Kidney epithelial cell (primary cell): Measurements from ENCODE around the gene TACR1. TPM values are rescaled to one million over a fixed set of nuclear protein-coding genes. Genes with fewer than 3 reads are reported as not detected.

Experiments used
- DNase-seq: peaks from one replicate; pipeline ENCODE4 v3.0.0-alpha.2; 2010; ENCODE audit warnings: low read depth
- H3K27me3 ChIP-seq: 2 replicates; pipeline ENCODE4 v1.6.0; 2011; ENCODE audit warnings: low read length; ENCODE audit not compliant: control insufficient read depth, insufficient read depth
- H3K36me3 ChIP-seq: 2 replicates; pipeline ENCODE4 v1.5.1; 2011; ENCODE audit warnings: low read length; ENCODE audit not compliant: control insufficient read depth, insufficient read depth
- H3K4me3 ChIP-seq: 2 replicates; pipeline ENCODE4 v1.5.1; 2011; ENCODE audit warnings: low read depth, mild to moderate bottlenecking, control low read depth, low read length
- CTCF ChIP-seq: IDR thresholded peaks from 2 replicates; pipeline ENCODE4 v1.5.1; 2011; ENCODE audit warnings: mild to moderate bottlenecking, moderate library complexity, low read length, control low read depth, inconsistent platforms; ENCODE audit not compliant: insufficient read depth, poor library complexity, severe bottlenecking
- total RNA-seq: library from RNA; depleted of rRNA; stranded (reverse); fragments of >200 nt; gene quantifications from 2 replicates; pipeline ENCODE4 v1.2.3, GENCODE V29; 2015

TACR1 gene
- total RNA-seq, 1 donor from 2014 or later = not detected

GRCh38 chr2:75030218-75031009 is 168.9 kb downstream of the TACR1 start:
- Histone ChIP-seq H3K4me3 (no peak overlapping the region), H3K36me3 (no peaks in the 10 kb centered on the region), H3K27me3 (no peaks in the 10 kb centered on the region)
- TF ChIP-seq CTCF = no peak
- DNase-seq = no peak

- Histone ChIP-seq H3K27me3 (no peaks in the 10 kb centered on the region), H3K4me3 (no peak overlapping the region), H3K36me3 (no peaks in the 10 kb centered on the region)
- no peak for DNase-seq
- no peak for TF ChIP-seq CTCF
Measured at GRCh38 chr2:75027886-75028285, 171.4 kb downstream of the TACR1 start.

- Histone ChIP-seq H3K4me3 (no peak overlapping the region), H3K36me3 (no peaks in the 10 kb centered on the region), H3K27me3 (no peaks in the 10 kb centered on the region)
- no peak for TF ChIP-seq CTCF
- no peak for DNase-seq
Measured at GRCh38 chr2:75025633-75026380, 173.5 kb downstream of the TACR1 start.

- no peak overlapping the region for H3K4me3 ChIP-seq
- H3K27me3 ChIP-seq = no peaks in the 10 kb centered on the region
- TF ChIP-seq CTCF = no peak
- no peaks in the 10 kb centered on the region for H3K36me3 ChIP-seq
- no peak for DNase-seq
Measured at GRCh38 chr2:75025216-75025615, 174.1 kb downstream of the TACR1 start.

- Histone ChIP-seq H3K36me3 (no peaks in the 10 kb centered on the region), H3K4me3 (no peak overlapping the region), H3K27me3 (no peaks in the 10 kb centered on the region)
- TF ChIP-seq CTCF = no peak
- DNase-seq = no peak
Measured at GRCh38 chr2:75023666-75024455, 175.5 kb downstream of the TACR1 start.
